AG04450 (cell line): ENCODE results near the gene NSMF. TPM values are rescaled to one million over a fixed set of nuclear protein-coding genes. Genes with fewer than 3 reads are reported as not detected.

Experiments
- CTCF ChIA-PET: fragments of 300-600, 350-600 bp; formaldehyde crosslinking; extraction: SDS; loops from one replicate; lab custom pipeline; 2022; ENCODE audit warnings: antibody characterized with exemption, inconsistent platforms; lab: Charles Lee
- POLR2A ChIA-PET: fragments of 350-600 bp; formaldehyde crosslinking; extraction: SDS; loops from one replicate; lab custom pipeline; 2021; ENCODE audit warnings: antibody characterized with exemption, inconsistent platforms; lab: Yijun Ruan, JAX
- DNase-seq: peaks from one replicate; pipeline ENCODE4 v3.0.0-alpha.2; 2011; ENCODE audit warnings: low read depth, low spot score
- H3K27ac ChIP-seq: one replicate; pipeline ENCODE4 v1.5.1; 2012; ENCODE audit warnings: low read depth, low read length, control low read depth
- H3K27me3 ChIP-seq: one replicate; pipeline ENCODE4 v1.6.0; 2012; ENCODE audit warnings: low read length; ENCODE audit not compliant: control insufficient read depth, insufficient read depth
- H3K4me3 ChIP-seq: 2 replicates; pipeline ENCODE4 v1.5.1; 2011; ENCODE audit warnings: mild to moderate bottlenecking, low read depth, low read length, control low read depth
- H3K9me3 ChIP-seq: 2 replicates; pipeline ENCODE4 v1.5.1; 2012; ENCODE audit warnings: low read length; ENCODE audit not compliant: control insufficient read depth, insufficient read depth
- CTCF ChIP-seq: IDR thresholded peaks from 2 replicates; pipeline ENCODE4 v1.5.1; 2011; ENCODE audit warnings: low read depth, low read length, control low read depth, inconsistent platforms
- polyA minus RNA-seq: library from RNA; depleted of rRNA, polyadenylated mRNA; stranded (reverse); fragments of >200 nt; gene quantifications from 2 replicates; pipeline ENCODE4 v1.2.3, GENCODE V29; 2011; rRNA and poly(A)+ RNA removed
- polyA plus RNA-seq: library from polyadenylated mRNA; depleted of rRNA; stranded (reverse); fragments of >200 nt; gene quantifications from 2 replicates; pipeline ENCODE4 v1.2.3, GENCODE V29; 2011; rRNA removed

NSMF gene
- polyA plus RNA-seq (20.7 and 27.6 TPM in 2 replicates), polyA minus RNA-seq (17.5 and 27.3 TPM in 2 replicates)

GRCh38 chr9:137459152-137459600 lies at the start of gene NSMF:
Gene NSMF, minus strand, starts transcription at chr9:137459334. Its CDS starts 232 bp downstream, at chr9:137459102.
- TF ChIP-seq CTCF = no peak
- H3K27me3 ChIP-seq = peaks cover 6% of the 10 kb centered on the region
- H3K4me3 ChIP-seq = peak within 1 kb of the TSS; percentile 69
- POLR2A ChIA-PET = interaction anchor here (0.6 kb wide), 1 partner anchor 23 kb away, joined by 5 read pairs; no protein-coding TSS in a partner anchor
- CTCF ChIA-PET = interaction anchor here (1.0 kb wide), 1 partner anchor 222 kb away, joined by 3 read pairs; no protein-coding TSS in a partner anchor
- no peak within 1 kb of the TSS for H3K27ac ChIP-seq
- H3K9me3 ChIP-seq = peaks cover 3% of the 10 kb centered on the region; the same call in 1 of the 2 replicates
- peak; percentile 47 for DNase-seq

GRCh38 chr9:137506702-137507171 lies 47.6 kb upstream of the NSMF start:
- Histone ChIP-seq H3K27me3 (no peaks in the 10 kb centered on the region), H3K9me3 (peaks cover 34% of the 10 kb centered on the region), H3K4me3 (no peak overlapping the region), H3K27ac (no peak overlapping the region)
- no peak for TF ChIP-seq CTCF
- no peak for DNase-seq
- ChIA-PET POLR2A (no interaction called here), CTCF (no interaction called here)

- H3K27me3 ChIP-seq = no peaks in the 10 kb centered on the region
- no peak overlapping the region for H3K27ac ChIP-seq
- no peak overlapping the region for H3K4me3 ChIP-seq
- ChIA-PET POLR2A (no interaction called here), CTCF (no interaction called here)
- TF ChIP-seq CTCF = no peak
- DNase-seq = no peak
- H3K9me3 ChIP-seq = peaks cover 38% of the 10 kb centered on the region
Observed at GRCh38 chr9:137506274-137506673, 47.1 kb upstream of the NSMF start.

- POLR2A ChIA-PET = interaction anchor here (1.1 kb wide), 1 partner anchor 25 kb away, joined by 3 read pairs; no protein-coding TSS in a partner anchor
- no peak overlapping the region for H3K27ac ChIP-seq
- H3K4me3 ChIP-seq = no peak overlapping the region
- no peak for DNase-seq
- CTCF ChIA-PET = interaction anchor here (0.6 to 0.7 kb wide), 2 partner anchors 41 to 736 kb away, joined by 4 read pairs; no protein-coding TSS in a partner anchor
- H3K9me3 ChIP-seq = peaks cover 42% of the 10 kb centered on the region
- TF ChIP-seq CTCF = no peak
- H3K27me3 ChIP-seq = no peaks in the 10 kb centered on the region
Observed at GRCh38 chr9:137505421-137506140, 46.4 kb upstream of the NSMF start.

GRCh38 chr9:137504432-137504777 lies 45.3 kb upstream of the NSMF start:
- DNase-seq = no peak

More at GRCh38 chr9:137504432-137504777, 45.3 kb upstream of the NSMF start:
- Histone ChIP-seq H3K9me3 (peaks cover 47% of the 10 kb centered on the region), H3K27me3 (peaks cover 3% of the 10 kb centered on the region), H3K4me3 (no peak overlapping the region), H3K27ac (no peak overlapping the region)
- CTCF ChIA-PET = no interaction called here
- no peak for TF ChIP-seq CTCF
- POLR2A ChIA-PET = interaction anchor here (1.1 kb wide), 1 partner anchor 27 kb away, joined by 3 read pairs; no protein-coding TSS in a partner anchor
